Hepatocyte (in vitro differentiated cells): ENCODE data around the gene SERPINA3. TPM values are rescaled to one million over a fixed set of nuclear protein-coding genes. Genes with fewer than 3 reads are reported as not detected.

Source experiments
- DNase-seq: peaks from one replicate; pipeline ENCODE4 v3.0.0-alpha.2; 2016; ENCODE audit warnings: low spot score
- H2AFZ ChIP-seq: fragments of 200-600 bp; sonication (generic); 2 replicates; pipeline ENCODE4 v1.6.0; 2016; ENCODE audit warnings: antibody characterized with exemption, mild to moderate bottlenecking
- H3K27ac ChIP-seq: fragments of 200-600 bp; sonication (generic); 2 replicates; pipeline ENCODE4 v1.5.1; 2016; ENCODE audit warnings: mild to moderate bottlenecking
- H3K27me3 ChIP-seq: fragments of 200-600 bp; sonication (generic); 2 replicates; pipeline ENCODE4 v1.6.1; 2016
- H3K36me3 ChIP-seq: fragments of 200-600 bp; sonication (generic); replicated peaks from 2 replicates; pipeline ENCODE4 v1.5.1; 2016; ENCODE audit warnings: low read depth; ENCODE audit not compliant: insufficient read depth
- H3K4me1 ChIP-seq: fragments of 200-600 bp; sonication (generic); 2 replicates; pipeline ENCODE4 v1.5.1; 2016; ENCODE audit warnings: mild to moderate bottlenecking, moderate library complexity; ENCODE audit not compliant: insufficient read depth
- H3K4me2 ChIP-seq: fragments of 200-600 bp; sonication (generic); 2 replicates; pipeline ENCODE4 v1.6.0; 2016
- H3K4me3 ChIP-seq: fragments of 200-600 bp; sonication (generic); 2 replicates; pipeline ENCODE4 v1.5.1; 2016; ENCODE audit warnings: mild to moderate bottlenecking
- H3K79me2 ChIP-seq: fragments of 200-600 bp; sonication (generic); 2 replicates; pipeline ENCODE4 v1.6.0; 2017; ENCODE audit warnings: mild to moderate bottlenecking
- H3K9me2 ChIP-seq: fragments of 200-600 bp; sonication (generic); replicated peaks from 2 replicates; pipeline ENCODE4 v1.6.0; 2017; ENCODE audit warnings: mild to moderate bottlenecking; ENCODE audit not compliant: insufficient read depth
- H3K9me3 ChIP-seq: fragments of 200-600 bp; sonication (generic); 2 replicates; pipeline ENCODE4 v1.5.1; 2016; ENCODE audit warnings: low read depth, mild to moderate bottlenecking
- H4K20me1 ChIP-seq: fragments of 200-600 bp; sonication (generic); 2 replicates; pipeline ENCODE4 v1.6.0; 2016; ENCODE audit warnings: mild to moderate bottlenecking; ENCODE audit not compliant: insufficient read depth, poor library complexity, severe bottlenecking
- CTCF ChIP-seq: fragments of 200-600 bp; sonication (generic); IDR thresholded peaks from 2 replicates; pipeline ENCODE4 v1.5.1; 2016; ENCODE audit warnings: antibody characterized with exemption, mild to moderate bottlenecking; ENCODE audit not compliant: poor library complexity
- EZH2 ChIP-seq: fragments of 200-600 bp; sonication (generic); IDR thresholded peaks from 2 replicates; pipeline ENCODE4 v1.6.1; 2016; ENCODE audit warnings: antibody characterized with exemption, mild to moderate bottlenecking, borderline replicate concordance
- EZH2phosphoT487 ChIP-seq: fragments of 200-600 bp; sonication (generic); IDR thresholded peaks from one replicate; pipeline ENCODE4 v1.6.1; 2018; ENCODE audit warnings: antibody characterized with exemption, mild to moderate bottlenecking, low read depth, moderate library complexity; ENCODE audit not compliant: unreplicated experiment, severe bottlenecking
- WGBS: methylation state at CpG from one replicate; pipeline ENCODE4 v1.1.6; 2016; ENCODE audit warnings: low lambda C conversion rate; ENCODE audit errors: missing lambda C conversion rate; 5-methylcytosine and 5-hydroxymethylcytosine counted together
- polyA plus RNA-seq: library from polyadenylated mRNA; unstranded; fragments of >200 nt; fragmentation: Nextera tagmentation; extraction: Ambion mirVana; gene quantifications from 2 replicates; pipeline ENCODE4 v1.2.1, GENCODE V29; 2016
- total RNA-seq: library from RNA; depleted of rRNA; stranded (reverse); fragments of >200 nt; gene quantifications from 2 replicates; pipeline ENCODE4 v1.2.3, GENCODE V29; 2014

Gene SERPINA3
- total and polyA plus RNA-seq, 2 experiments from 2014 or later, result 359 to 457 TPM

- DNase-seq, result no peak
- Histone ChIP-seq H3K4me1 (no peaks in the 10 kb centered on the region), H3K9me2 (no peaks in the 10 kb centered on the region), H3K79me2 (no peaks in the 10 kb centered on the region), H3K9me3 (no peaks in the 10 kb centered on the region), H2AFZ (no peak overlapping the region), H3K27me3 (no peaks in the 10 kb centered on the region), H3K4me3 (no peak overlapping the region), H3K4me2 (no peak overlapping the region), H4K20me1 (no peaks in the 10 kb centered on the region), H3K36me3 (no peaks in the 10 kb centered on the region), H3K27ac (no peak overlapping the region)
- TF ChIP-seq EZH2phosphoT487 (no peak), EZH2 (no peak), CTCF (no peak)
- WGBS, result 76% methylated on average over 13 of the region's 13 CpGs
Observed at GRCh38 chr14:94654071-94654861, 42.1 kb downstream of the SERPINA3 start.

- Histone ChIP-seq H3K4me3 (no peak overlapping the region), H4K20me1 (no peaks in the 10 kb centered on the region), H3K27ac (no peak overlapping the region), H3K79me2 (no peaks in the 10 kb centered on the region), H3K4me2 (no peak overlapping the region), H3K27me3 (no peaks in the 10 kb centered on the region), H3K9me2 (no peaks in the 10 kb centered on the region), H2AFZ (no peak overlapping the region), H3K4me1 (no peaks in the 10 kb centered on the region), H3K36me3 (no peaks in the 10 kb centered on the region), H3K9me3 (no peaks in the 10 kb centered on the region)
- no peak for TF ChIP-seq CTCF
- TF ChIP-seq EZH2, result no peak
- no peak for TF ChIP-seq EZH2phosphoT487
- no peak for DNase-seq
- 51% methylated on average over 10 of the region's 11 CpGs for WGBS
Observed at GRCh38 chr14:94655169-94655710, 43.0 kb downstream of the SERPINA3 start.

DNA sequence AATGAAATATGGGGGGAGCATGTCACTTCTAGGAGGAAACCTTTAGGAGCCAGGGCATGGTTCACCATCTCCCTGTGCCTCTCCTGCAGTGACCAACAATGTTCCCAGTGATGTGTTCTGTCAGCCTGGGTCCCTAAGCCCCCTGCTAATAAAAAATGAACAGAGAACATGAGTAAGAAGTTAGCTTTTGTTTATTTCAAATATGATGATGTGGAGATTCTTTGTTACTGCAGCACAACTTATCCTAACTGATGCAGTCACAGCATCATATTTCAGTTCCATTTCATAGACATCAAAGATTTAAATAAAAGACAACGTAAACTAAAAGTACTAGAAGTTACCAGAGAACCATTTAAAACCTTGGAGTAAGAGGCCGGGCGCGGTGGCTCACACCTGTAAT, 43.9 kb downstream of the SERPINA3 start:
- Histone ChIP-seq H3K27ac (no peak overlapping the region), H3K4me2 (no peak overlapping the region), H3K36me3 (no peaks in the 10 kb centered on the region), H3K4me1 (no peaks in the 10 kb centered on the region), H3K27me3 (no peaks in the 10 kb centered on the region), H3K9me3 (no peaks in the 10 kb centered on the region), H4K20me1 (no peaks in the 10 kb centered on the region), H3K4me3 (no peak overlapping the region), H3K9me2 (no peaks in the 10 kb centered on the region), H3K79me2 (no peaks in the 10 kb centered on the region), H2AFZ (no peak overlapping the region)
- WGBS, result 93% methylated on average over 4 of the region's 4 CpGs
- TF ChIP-seq EZH2phosphoT487 (no peak), EZH2 (no peak), CTCF (no peak)
- DNase-seq, result no peak
